Testis (tissue), 3 donors: Measurements from ENCODE around the gene MUS81. TPM values are rescaled to one million over a fixed set of nuclear protein-coding genes. Genes with fewer than 3 reads are reported as not detected.
"Not testable (repeated sequence)": the region's sequence is repeated elsewhere in the genome, so short reads cannot be mapped to it uniquely, and the experiment has no call there.

Experiments
- DNase-seq: peaks from one replicate; pipeline ENCODE4 v3.0.0-alpha.2; 2019
- H3K27ac ChIP-seq, 2 donors: fragments of 200-600 bp; sonication (generic); one replicate each; pipeline ENCODE4 v1.5.1; 2019
- H3K27me3 ChIP-seq: fragments of 200-600 bp; sonication (generic); one replicate; pipeline ENCODE4 v1.5.1; 2019
- H3K36me3 ChIP-seq: fragments of 200-600 bp; sonication (generic); one replicate; pipeline ENCODE4 v1.5.1; 2017; ENCODE audit warnings: low read depth; ENCODE audit errors: missing control alignments
- H3K4me1 ChIP-seq: fragments of 200-600 bp; sonication (generic); one replicate; pipeline ENCODE4 v1.5.1; 2019
- H3K4me3 ChIP-seq, 2 donors: fragments of 200-600 bp; sonication (generic); one replicate each; pipeline ENCODE4 v1.5.1; 2017 to 2019
- H3K9me3 ChIP-seq: fragments of 200-600 bp; sonication (generic); one replicate; pipeline ENCODE4 v1.5.1; 2017
- POLR2A ChIP-seq: fragments of 450-650 bp; IDR thresholded peaks from one replicate; pipeline ENCODE4 v1.6.1; 2017; ENCODE audit warnings: antibody characterized with exemption, mild to moderate bottlenecking, moderate library complexity
- WGBS, 2 donors: methylation state at CpG; one replicate each; pipeline ENCODE4 v1.1.5; 2018; 5-methylcytosine and 5-hydroxymethylcytosine counted together
- intact Hi-C: fragments of 100-400 bp; cut with DNase I; formaldehyde crosslinking; loops from one replicate; pipeline ENCODE4 v1.15.1; 2023; ENCODE audit warnings: low total_unique reads
- polyA plus RNA-seq: library from polyadenylated mRNA; stranded (reverse); fragments of 350-450 nt; fragmentation: Illumina TruSeq; extraction: RNeasy Lipid Tissue Mini Kit (QIAGEN cat#74804); gene quantifications from one replicate; pipeline ENCODE4 v1.2.3, GENCODE V29; 2014; ENCODE audit warnings: low read depth, low replicate concordance; ENCODE audit not compliant: insufficient read depth
- total RNA-seq, 2 donors: library from RNA; depleted of rRNA; stranded (reverse); fragments of >200 nt; gene quantifications; one replicate each; pipeline ENCODE4 v1.2.3, GENCODE V29; 2016
- TF ChIP-seq, protein P1 (sequence below), 3 experiments: fragments of 450-650 bp in 2 of 3; fragments of 200-600 bp in 1 of 3; sonication (generic) in 1 of 3; IDR thresholded peaks; one replicate each; pipeline ENCODE4 v1.5.1; 2016 to 2019; ENCODE audit warnings: antibody characterized with exemption in 3 of 3, mild to moderate bottlenecking in 2 of 3, moderate library complexity in 1 of 3

The MUS81 gene
- total and polyA plus RNA-seq, 3 donors from 2014 or later: 49.9 to 74.0 (median 57.2) TPM

DNA sequence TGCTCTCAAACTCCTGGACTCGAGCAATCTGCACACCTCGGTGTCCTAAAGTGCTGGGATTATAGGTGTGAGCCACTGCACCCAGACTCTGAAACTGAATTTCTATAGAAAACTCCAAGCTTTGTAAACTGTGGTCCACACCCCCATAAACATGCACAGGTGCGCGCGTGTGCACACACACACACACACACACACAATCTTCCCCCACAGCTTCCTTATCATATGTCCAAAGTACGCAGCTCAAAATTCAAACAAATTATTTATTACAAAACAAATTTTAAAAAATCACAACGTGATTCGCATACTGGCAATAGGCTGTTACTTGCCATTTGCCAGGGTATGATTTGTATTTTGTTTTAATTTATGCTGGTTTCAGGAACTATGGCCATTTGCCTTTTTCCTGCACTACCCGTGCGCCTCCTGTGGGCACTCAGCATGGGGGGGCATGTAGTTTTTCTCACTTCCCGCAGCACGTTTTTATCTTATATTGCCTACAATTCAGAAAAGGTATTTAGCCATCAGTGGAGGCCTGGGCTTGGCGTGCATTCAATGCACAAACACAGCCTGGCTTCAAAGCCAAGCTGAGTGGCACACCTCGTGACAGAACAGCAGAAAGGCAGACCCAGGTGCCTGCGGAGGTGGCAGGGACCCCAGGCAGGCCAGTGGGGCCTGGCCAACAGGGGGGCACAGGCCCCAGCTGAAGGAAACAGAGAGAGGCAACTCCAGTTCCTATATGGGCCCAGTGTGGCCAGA lies 37.3 kb upstream of the MUS81 start:
- Histone ChIP-seq H3K4me3 (no peak overlapping the region), H3K36me3 (no peaks in the 10 kb centered on the region), H3K9me3 (no peaks in the 10 kb centered on the region), H3K4me1 (no peaks in the 10 kb centered on the region), H3K27ac (no peak overlapping the region), H3K27me3 (no peaks in the 10 kb centered on the region)
- no peak for DNase-seq
- 83 to 88% methylated on average over 15 of the region's 15 CpGs for WGBS, 2 donors
- intact Hi-C loops: no loop called here
- TF ChIP-seq, protein P1, sequence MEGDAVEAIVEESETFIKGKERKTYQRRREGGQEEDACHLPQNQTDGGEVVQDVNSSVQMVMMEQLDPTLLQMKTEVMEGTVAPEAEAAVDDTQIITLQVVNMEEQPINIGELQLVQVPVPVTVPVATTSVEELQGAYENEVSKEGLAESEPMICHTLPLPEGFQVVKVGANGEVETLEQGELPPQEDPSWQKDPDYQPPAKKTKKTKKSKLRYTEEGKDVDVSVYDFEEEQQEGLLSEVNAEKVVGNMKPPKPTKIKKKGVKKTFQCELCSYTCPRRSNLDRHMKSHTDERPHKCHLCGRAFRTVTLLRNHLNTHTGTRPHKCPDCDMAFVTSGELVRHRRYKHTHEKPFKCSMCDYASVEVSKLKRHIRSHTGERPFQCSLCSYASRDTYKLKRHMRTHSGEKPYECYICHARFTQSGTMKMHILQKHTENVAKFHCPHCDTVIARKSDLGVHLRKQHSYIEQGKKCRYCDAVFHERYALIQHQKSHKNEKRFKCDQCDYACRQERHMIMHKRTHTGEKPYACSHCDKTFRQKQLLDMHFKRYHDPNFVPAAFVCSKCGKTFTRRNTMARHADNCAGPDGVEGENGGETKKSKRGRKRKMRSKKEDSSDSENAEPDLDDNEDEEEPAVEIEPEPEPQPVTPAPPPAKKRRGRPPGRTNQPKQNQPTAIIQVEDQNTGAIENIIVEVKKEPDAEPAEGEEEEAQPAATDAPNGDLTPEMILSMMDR (IDR thresholded peaks at IDR 0.05): no peak
- TF ChIP-seq POLR2A: no peak

DNA sequence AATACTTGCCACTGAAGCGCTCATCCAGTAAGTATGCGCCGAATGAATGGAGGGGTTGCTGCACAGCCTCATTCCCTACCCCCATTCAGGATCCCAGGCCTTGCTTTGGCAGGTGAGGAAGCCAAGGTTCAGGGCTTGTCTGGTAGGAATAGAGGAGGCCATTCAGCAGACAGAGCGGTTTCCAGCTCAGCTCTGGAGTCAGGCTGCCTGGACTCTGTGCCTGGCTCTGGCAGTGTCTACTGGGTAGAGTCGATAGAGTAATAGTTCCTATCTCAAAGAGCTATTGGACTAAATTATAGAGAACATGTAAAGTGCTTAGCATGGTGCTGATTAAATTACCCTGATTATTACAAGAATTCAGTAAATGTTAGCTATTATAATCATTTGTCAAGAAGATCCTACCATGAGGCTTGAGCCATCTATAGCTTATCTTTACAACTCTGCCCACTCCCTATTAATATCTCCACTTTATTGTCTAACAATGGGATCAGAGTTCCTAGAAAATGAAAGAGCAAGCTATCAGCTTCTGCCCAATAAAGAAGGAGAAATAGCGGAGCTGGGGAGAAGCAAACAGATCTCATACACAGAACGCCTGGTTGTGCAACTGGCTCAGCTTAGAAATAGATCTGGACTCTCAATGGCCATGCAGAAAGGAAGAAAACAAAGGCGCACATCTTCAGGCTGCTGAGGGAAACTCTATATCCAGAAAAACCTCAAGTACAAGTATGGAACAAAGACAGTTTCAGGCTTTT lies 33.1 kb upstream of the MUS81 start:
- Histone ChIP-seq H3K9me3 (no peaks in the 10 kb centered on the region), H3K4me3 (no peak overlapping the region), H3K27ac (no peak overlapping the region), H3K36me3 (no peaks in the 10 kb centered on the region), H3K27me3 (no peaks in the 10 kb centered on the region), H3K4me1 (no peaks in the 10 kb centered on the region)
- intact Hi-C loops: no loop called here
- 86 to 93% methylated on average over 8 of the region's 8 CpGs for WGBS, 2 donors
- TF ChIP-seq POLR2A: no peak
- TF ChIP-seq, protein P1 (IDR thresholded peaks at IDR 0.05): no peak
- no peak for DNase-seq

DNA sequence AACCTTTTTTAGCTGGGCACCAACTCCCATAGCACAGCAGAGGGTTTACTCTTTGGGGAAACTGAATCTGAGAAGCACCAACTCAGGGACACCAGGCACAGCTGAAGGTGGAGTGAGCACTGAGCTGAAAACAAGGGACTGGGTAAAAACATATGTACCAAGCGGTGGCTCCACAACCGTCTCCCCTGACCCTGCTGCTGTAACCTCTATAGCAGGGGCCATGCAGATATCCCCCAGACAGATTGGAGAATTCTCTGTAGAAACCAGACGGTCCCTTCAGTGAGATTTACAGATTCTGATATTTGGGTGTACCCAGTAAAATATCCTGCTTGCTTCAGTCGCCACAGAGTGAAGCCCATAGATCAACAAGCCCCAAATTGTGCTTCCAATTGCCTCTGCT lies 30.8 kb upstream of the MUS81 start:
- WGBS, 2 donors: 71 to 74% methylated on average over 4 of the region's 4 CpGs
- Histone ChIP-seq H3K4me1 (peaks cover 3% of the 10 kb centered on the region), H3K27ac (no peak overlapping the region), H3K9me3 (no peaks in the 10 kb centered on the region), H3K4me3 (no peak overlapping the region), H3K27me3 (no peaks in the 10 kb centered on the region), H3K36me3 (no peaks in the 10 kb centered on the region)
- no peak for TF ChIP-seq POLR2A
- TF ChIP-seq, protein P1 (IDR thresholded peaks at IDR 0.05): no peak
- intact Hi-C loops: no loop called here
- no peak for DNase-seq

DNA sequence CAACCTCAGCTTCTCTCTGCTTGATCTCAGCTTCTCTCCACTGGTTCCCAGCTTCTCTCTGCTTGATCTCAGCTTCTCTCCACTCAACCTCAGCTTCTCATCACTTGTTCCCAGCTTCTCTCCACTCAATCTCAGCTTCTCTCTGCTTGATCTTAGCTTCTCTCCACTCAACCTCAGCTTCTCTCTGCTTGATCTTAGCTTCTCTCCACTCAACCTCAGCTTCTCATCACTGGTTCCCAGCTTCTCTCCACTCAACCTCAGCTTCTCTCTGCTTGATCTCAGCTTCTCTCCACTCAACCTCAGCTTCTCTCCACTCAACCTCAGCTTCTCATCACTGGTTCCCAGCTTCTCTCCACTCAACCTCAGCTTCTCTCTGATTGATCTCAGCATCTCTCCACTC lies 28.0 kb upstream of the MUS81 start:
- H3K27me3 ChIP-seq, DNase-seq, H3K36me3 ChIP-seq, intact Hi-C loops, H3K27ac ChIP-seq, H3K4me3 ChIP-seq, H3K4me1 ChIP-seq, H3K9me3 ChIP-seq: not testable (repeated sequence)

DNA sequence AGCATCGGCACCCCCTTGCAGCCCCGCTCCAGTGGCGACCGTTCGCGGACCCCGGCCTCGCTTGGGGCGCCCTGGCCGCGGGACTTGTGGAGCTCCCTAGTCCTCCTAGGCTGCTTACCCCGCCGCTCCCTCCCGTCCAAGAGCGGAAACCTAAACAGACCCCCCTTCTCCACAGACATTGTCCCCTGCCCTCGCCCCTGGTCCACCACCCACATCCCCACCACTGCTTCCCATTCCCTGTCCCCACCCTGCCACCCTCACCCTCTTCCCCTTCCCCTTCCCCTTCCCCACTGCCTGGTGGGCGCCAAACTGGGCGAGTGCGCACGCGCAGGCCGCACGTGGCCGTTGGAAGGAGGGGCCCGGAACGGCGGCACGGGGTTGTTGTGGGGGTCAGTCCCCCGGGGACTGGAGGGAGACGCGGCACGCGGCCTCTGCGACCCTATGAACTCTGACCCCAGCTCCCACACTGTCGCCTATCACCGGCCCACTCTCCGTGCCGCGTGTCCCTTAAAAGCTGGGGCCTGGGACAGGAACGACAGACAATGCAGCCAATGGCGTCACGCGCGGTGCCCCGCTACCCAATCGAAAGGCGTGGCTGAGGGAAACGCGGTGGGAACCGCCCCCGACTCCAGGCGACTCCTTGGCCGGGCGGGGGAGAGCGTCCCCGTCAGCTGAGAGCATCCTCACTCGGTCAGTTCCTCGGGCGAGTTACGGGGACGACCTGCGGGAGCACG lies 26.8 kb upstream of the MUS81 start, which contains the start of gene SNX32:
SNX32 (plus strand) TSS at position 667 of the 734 bp plus-strand sequence. CDS start 103 bp downstream, outside the sequence.
- H3K4me1 ChIP-seq: peaks cover 3% of the 10 kb centered on the region
- H3K36me3 ChIP-seq: no peaks in the 10 kb centered on the region
- intact Hi-C loops: no loop called here
- TF ChIP-seq, protein P1 (IDR thresholded peaks at IDR 0.05): no peak
- no peak for TF ChIP-seq POLR2A
- no peaks in the 10 kb centered on the region for H3K27me3 ChIP-seq
- H3K4me3 ChIP-seq: peak within 1 kb of the TSS; percentile 61 to 71
- DNase-seq: peak; percentile 97
- peak within 1 kb of the TSS; percentile 53 to 56 for H3K27ac ChIP-seq
- WGBS, 2 donors: 0 to 2% methylated on average over 55 to 61 of the region's 63 CpGs
- H3K9me3 ChIP-seq: no peaks in the 10 kb centered on the region
